GM23248 (cell line): ENCODE results near the gene MXD3.

Experiments
- EZH2 ChIP-seq: fragments of 200-600 bp; sonication (generic); IDR thresholded peaks from 2 replicates; pipeline ENCODE4 v1.6.1; 2018; ENCODE audit warnings: antibody characterized with exemption, mild to moderate bottlenecking; ENCODE audit not compliant: insufficient read depth, poor library complexity, severe bottlenecking
- EZH2phosphoT487 ChIP-seq: fragments of 200-600 bp; sonication (generic); IDR thresholded peaks from 2 replicates; pipeline ENCODE4 v1.6.1; 2018; ENCODE audit warnings: antibody characterized with exemption, moderate library complexity, mild to moderate bottlenecking, low read depth; ENCODE audit not compliant: insufficient read depth

DNA sequence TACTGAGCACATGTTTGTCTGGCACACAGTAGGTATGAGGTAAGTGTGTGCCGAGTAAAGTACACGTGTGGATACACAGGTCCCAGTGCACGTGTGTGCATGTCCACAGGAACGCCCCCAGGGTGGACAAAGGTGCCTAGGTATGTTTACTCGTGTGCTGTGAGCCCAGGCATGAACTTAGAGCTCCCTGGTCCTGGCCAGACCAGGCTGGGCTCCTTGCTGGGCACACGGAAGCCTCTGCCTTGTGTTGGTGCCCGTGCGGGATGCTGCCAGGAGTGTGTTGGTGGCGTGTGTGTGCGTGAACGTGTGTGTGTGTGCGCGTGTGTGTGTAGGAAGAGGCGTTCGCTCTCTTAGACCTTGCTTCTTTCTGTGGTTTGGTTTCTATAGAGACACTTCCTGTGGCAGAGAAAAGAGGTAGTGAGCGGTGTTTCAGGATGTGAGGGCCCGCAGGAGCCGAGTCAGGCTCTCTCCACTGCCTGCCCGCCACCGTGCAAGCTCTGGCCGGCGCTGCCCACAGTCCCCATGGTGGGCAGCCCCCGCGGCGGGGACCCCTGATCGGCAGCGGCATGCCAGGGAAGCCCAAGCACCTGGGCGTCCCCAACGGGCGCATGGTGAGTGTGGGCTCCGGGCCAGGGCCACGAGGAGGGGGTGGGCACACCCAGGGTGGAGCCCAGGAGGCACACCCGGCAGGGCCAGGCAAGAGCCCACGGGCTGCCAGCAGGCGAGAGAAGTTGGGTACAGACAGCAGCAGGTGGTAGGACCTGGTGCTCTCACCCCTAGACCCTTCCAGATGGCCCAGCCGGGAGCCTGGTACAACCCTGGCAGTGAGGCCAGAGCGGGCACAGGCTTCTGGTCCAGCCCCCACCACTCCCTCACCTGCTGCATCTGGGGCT is 46.0 kb upstream of the MXD3 start, which contains the start of gene RGS14:
- no peak for TF ChIP-seq EZH2
- no peak for TF ChIP-seq EZH2phosphoT487
